Neural crest cell (in vitro differentiated cells): ENCODE measurements around the gene PSIP1. TPM values are rescaled to one million over a fixed set of nuclear protein-coding genes. Genes with fewer than 3 reads are reported as not detected.

ENCODE experiments used
- DNase-seq: peaks from one replicate; pipeline ENCODE4 v3.0.0; 2021; ENCODE audit warnings: low read depth, mixed read lengths, low spot score
- H3K27ac Mint-ChIP-seq: one replicate; pipeline ENCODE4 v1.8.0; 2021; ENCODE audit warnings: mild to moderate bottlenecking, mixed read lengths; ENCODE audit not compliant: unreplicated experiment
- H3K27me3 Mint-ChIP-seq: 2 replicates; pipeline ENCODE4 v1.8.0; 2021; ENCODE audit warnings: low read depth, mild to moderate bottlenecking, mixed read lengths
- H3K36me3 Mint-ChIP-seq: 2 replicates; pipeline ENCODE4 v1.8.0; 2021; ENCODE audit warnings: low read depth, mild to moderate bottlenecking, mixed read lengths
- H3K4me1 Mint-ChIP-seq: 2 replicates; pipeline ENCODE4 v1.8.0; 2021; ENCODE audit warnings: mixed read lengths
- H3K4me3 Mint-ChIP-seq: one replicate; pipeline ENCODE4 v1.8.0; 2021; ENCODE audit warnings: mild to moderate bottlenecking, mixed read lengths
- H3K9me3 Mint-ChIP-seq: 2 replicates; pipeline ENCODE4 v1.8.0; 2021; ENCODE audit warnings: mixed read lengths
- total RNA-seq: library from RNA; stranded (reverse); gene quantifications from 2 replicates; pipeline ENCODE4 v1.2.1, GENCODE V29; 2021
- TF ChIP-seq, protein P1 (sequence below): fragments of 200-600 bp; sonication (generic); conservative IDR thresholded peaks from 2 replicates; pipeline ENCODE4 v1.5.0; 2021; ENCODE audit warnings: antibody characterized with exemption, mild to moderate bottlenecking

Gene PSIP1
- total RNA-seq, 1 donor from 2014 or later: 154 TPM

DNA sequence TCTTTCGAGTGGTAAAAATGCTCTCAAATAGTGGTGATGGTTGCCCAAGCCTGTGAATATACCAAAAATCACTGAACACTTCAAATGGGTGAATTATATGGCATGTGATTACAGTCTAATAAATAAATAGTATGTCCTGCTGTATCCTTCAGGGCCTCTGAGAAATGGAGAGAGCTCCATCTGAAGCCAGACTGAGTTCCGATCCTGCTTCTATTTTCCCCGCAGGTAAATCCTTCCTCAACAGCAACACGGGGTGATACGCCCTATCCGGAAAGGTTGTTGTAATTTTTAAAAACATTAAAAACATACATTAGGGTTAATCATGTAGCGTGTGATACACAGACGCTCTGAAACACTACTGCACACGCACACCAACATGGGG is 88.8 kb downstream of the PSIP1 start:
- Mint-ChIP-seq H3K36me3 (peaks cover 15% of the 10 kb centered on the region), H3K27me3 (no peaks in the 10 kb centered on the region), H3K4me1 (peaks cover 36% of the 10 kb centered on the region), H3K27ac (peak overlapping the region; percentile 99), H3K4me3 (peak overlapping the region; percentile 99), H3K9me3 (no peaks in the 10 kb centered on the region)
- DNase-seq: no peak
- TF ChIP-seq, protein P1, sequence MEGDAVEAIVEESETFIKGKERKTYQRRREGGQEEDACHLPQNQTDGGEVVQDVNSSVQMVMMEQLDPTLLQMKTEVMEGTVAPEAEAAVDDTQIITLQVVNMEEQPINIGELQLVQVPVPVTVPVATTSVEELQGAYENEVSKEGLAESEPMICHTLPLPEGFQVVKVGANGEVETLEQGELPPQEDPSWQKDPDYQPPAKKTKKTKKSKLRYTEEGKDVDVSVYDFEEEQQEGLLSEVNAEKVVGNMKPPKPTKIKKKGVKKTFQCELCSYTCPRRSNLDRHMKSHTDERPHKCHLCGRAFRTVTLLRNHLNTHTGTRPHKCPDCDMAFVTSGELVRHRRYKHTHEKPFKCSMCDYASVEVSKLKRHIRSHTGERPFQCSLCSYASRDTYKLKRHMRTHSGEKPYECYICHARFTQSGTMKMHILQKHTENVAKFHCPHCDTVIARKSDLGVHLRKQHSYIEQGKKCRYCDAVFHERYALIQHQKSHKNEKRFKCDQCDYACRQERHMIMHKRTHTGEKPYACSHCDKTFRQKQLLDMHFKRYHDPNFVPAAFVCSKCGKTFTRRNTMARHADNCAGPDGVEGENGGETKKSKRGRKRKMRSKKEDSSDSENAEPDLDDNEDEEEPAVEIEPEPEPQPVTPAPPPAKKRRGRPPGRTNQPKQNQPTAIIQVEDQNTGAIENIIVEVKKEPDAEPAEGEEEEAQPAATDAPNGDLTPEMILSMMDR: no peak

DNA sequence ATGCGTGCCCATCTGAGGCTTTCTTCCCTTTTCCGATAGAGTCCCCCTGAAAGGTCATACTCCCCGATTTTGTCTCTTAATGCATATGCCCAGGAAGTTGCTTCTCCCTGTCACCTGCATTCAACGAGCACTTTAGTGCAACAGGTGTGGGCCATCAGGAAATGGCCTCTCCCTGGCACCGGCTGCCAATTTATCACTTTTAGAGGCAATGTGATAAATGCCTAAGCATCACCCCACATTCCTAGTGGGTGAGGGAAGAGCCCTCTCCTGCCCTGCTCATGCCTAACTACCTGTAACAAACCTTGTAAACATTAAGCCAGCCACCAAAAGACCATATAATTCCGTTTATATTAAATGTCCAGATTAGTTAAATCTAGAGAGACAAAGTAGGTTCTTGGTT is 89.2 kb downstream of the PSIP1 start:
- H3K36me3 Mint-ChIP-seq: peaks cover 15% of the 10 kb centered on the region
- TF ChIP-seq, protein P1: no peak
- DNase-seq: no peak
- no peak overlapping the region for H3K27ac Mint-ChIP-seq
- peak overlapping the region; percentile 99 for H3K4me3 Mint-ChIP-seq
- H3K9me3 Mint-ChIP-seq: no peaks in the 10 kb centered on the region
- H3K4me1 Mint-ChIP-seq: peaks cover 36% of the 10 kb centered on the region
- no peaks in the 10 kb centered on the region for H3K27me3 Mint-ChIP-seq

DNA sequence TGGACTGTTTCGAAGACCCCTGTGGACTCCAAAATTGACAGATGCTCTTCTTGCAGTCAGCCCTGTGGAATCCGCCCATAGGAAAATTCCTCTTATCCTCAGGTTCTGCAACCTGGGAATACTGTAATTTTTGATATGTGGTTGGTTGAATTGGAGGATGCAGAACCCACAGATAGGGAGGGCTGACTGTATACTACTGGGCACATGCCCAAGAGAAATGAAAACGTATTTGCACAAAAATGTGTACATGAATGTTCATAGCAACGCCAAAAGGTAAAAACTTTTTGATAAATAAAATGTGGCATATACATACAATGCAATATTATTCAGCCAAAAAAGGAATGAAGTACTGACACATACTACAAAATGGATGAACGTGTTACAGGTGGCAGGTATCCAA is 90.0 kb downstream of the PSIP1 start:
- DNase-seq: no peak
- Mint-ChIP-seq H3K4me3 (peak overlapping the region; percentile 80), H3K27me3 (no peaks in the 10 kb centered on the region), H3K27ac (no peak overlapping the region), H3K9me3 (no peaks in the 10 kb centered on the region), H3K4me1 (peaks cover 32% of the 10 kb centered on the region), H3K36me3 (peaks cover 11% of the 10 kb centered on the region)
- TF ChIP-seq, protein P1: no peak

DNA sequence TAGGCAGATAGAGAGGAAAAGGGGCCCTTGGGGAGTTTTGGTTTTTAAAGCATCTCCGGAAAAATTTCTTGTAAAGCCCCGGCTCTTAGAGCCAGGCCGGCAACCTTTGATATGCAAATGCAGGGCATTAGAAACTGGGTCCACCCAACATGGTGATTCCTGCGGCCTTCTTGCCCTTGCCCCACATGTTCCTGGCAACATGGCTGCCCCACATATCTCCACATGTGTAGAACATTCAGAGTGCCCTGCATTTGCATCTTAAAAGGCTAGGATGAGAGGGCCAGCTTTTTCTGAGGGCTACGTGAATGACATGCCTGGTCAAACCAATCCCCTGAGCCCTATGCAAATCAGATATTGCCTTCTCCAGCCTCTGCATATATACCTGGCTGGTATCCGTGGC is 93.1 kb downstream of the PSIP1 start:
- H3K4me1 Mint-ChIP-seq: peaks cover 10% of the 10 kb centered on the region
- TF ChIP-seq, protein P1: no peak
- no peaks in the 10 kb centered on the region for H3K27me3 Mint-ChIP-seq
- no peaks in the 10 kb centered on the region for H3K9me3 Mint-ChIP-seq
- no peaks in the 10 kb centered on the region for H3K36me3 Mint-ChIP-seq
- H3K4me3 Mint-ChIP-seq: no peak overlapping the region
- H3K27ac Mint-ChIP-seq: no peak overlapping the region
- no peak for DNase-seq

DNA sequence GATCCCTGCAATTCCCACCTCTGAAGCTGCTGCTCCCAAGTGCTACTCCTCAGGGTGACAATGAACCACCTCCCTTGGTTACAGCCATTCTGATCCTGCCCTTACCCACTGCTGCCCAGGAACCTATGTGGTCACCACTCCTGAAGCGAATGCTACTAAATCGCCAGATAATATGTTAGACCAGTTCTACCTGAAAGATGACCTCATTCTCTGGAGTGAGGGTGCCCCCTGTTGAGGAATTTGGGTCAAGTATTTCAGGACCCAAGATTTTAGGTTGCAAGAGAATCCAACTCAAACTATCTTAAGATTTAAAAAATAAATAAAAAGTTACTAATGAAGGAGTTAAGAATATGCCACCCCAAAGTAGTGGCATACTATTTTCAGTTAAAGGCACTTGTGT is 93.9 kb downstream of the PSIP1 start:
- no peaks in the 10 kb centered on the region for H3K27me3 Mint-ChIP-seq
- no peak for DNase-seq
- no peaks in the 10 kb centered on the region for H3K9me3 Mint-ChIP-seq
- H3K4me1 Mint-ChIP-seq: peaks cover 4% of the 10 kb centered on the region
- H3K27ac Mint-ChIP-seq: no peak overlapping the region
- TF ChIP-seq, protein P1: peak; percentile 56
- no peak overlapping the region for H3K4me3 Mint-ChIP-seq
- H3K36me3 Mint-ChIP-seq: no peaks in the 10 kb centered on the region

Other genes with a start within 250 kb of the PSIP1 start
- gene TTC39B, start 203.8 kb downstream of the PSIP1 start, total RNA-seq: 3.7 TPM in 2 replicates
- gene SNAPC3, start 88.1 kb downstream of the PSIP1 start, total RNA-seq: 45.5 and 49.8 TPM in 2 replicates
- gene CCDC171, start 42.1 kb upstream of the PSIP1 start, total RNA-seq: 6.1 and 7.2 TPM in 2 replicates